CD4-positive, CD25-positive, alpha-beta regulatory T cell (primary cell): ENCODE data around the gene ACTR5. TPM values are rescaled to one million over a fixed set of nuclear protein-coding genes. Genes with fewer than 3 reads are reported as not detected.

Experiments used
- ATAC-seq, 2 donors: fragments of 150-1000 bp; cut with Tn5 transposase; one replicate each; pipeline ENCODE4 v1.10.0; 2021; ENCODE audit warnings: low read depth in 2 of 2, moderate number of reproducible peaks in 2 of 2, moderate library complexity in 1 of 2
- DNase-seq, 3 donors: peaks; one replicate each; pipeline versions ENCODE4 v3.0.0 to v3.0.0-alpha.2; 2012 to 2022; ENCODE audit warnings: mixed read lengths in 1 of 3
- H3K27ac ChIP-seq: one replicate; pipeline ENCODE4 v1.7.0; 2013; ENCODE audit warnings: mild to moderate bottlenecking, low read length; ENCODE audit not compliant: insufficient read depth, poor library complexity, severe bottlenecking
- H3K27me3 ChIP-seq: one replicate; pipeline ENCODE4 v1.7.0; 2013; ENCODE audit warnings: low read length; ENCODE audit not compliant: control insufficient read depth, insufficient read depth
- H3K36me3 ChIP-seq: one replicate; pipeline ENCODE4 v1.7.0; 2013; ENCODE audit warnings: mild to moderate bottlenecking, low read length, moderate library complexity; ENCODE audit not compliant: control insufficient read depth, insufficient read depth
- H3K4me1 ChIP-seq: 2 replicates; pipeline ENCODE4 v1.7.0; 2013; ENCODE audit warnings: mild to moderate bottlenecking, low read length; ENCODE audit not compliant: insufficient read depth, control insufficient read depth, poor library complexity, severe bottlenecking
- H3K4me3 ChIP-seq: one replicate; pipeline ENCODE4 v1.7.0; 2013; ENCODE audit warnings: low read depth, mild to moderate bottlenecking, low read length, moderate library complexity
- H3K9me3 ChIP-seq, 2 experiments: 1 replicate in 1 of 2; 2 replicates in 1 of 2; pipeline ENCODE4 v1.7.0; 2013; ENCODE audit warnings: low read length in 2 of 2, mild to moderate bottlenecking in 1 of 2, moderate library complexity in 1 of 2; ENCODE audit not compliant: control insufficient read depth in 2 of 2
- H3K27ac Mint-ChIP-seq, 3 donors: one replicate each; pipeline ENCODE4 v1.8.0; 2020 to 2022; ENCODE audit warnings: mild to moderate bottlenecking in 3 of 3, mixed read lengths in 3 of 3, moderate library complexity in 2 of 3
- H3K27me3 Mint-ChIP-seq: one replicate; pipeline ENCODE4 v1.8.0; 2022; ENCODE audit warnings: mild to moderate bottlenecking, mixed read lengths
- H3K36me3 Mint-ChIP-seq: one replicate; pipeline ENCODE4 v1.8.0; 2020; ENCODE audit warnings: mixed read lengths
- H3K4me1 Mint-ChIP-seq, 4 donors: one replicate each; pipeline ENCODE4 v1.8.0; 2020 to 2022; ENCODE audit warnings: mixed read lengths in 4 of 4, mild to moderate bottlenecking in 1 of 4
- H3K4me3 Mint-ChIP-seq, 4 donors: one replicate each; pipeline ENCODE4 v1.8.0; 2020 to 2022; ENCODE audit warnings: mild to moderate bottlenecking in 4 of 4, mixed read lengths in 4 of 4, moderate library complexity in 3 of 4
- H3K9me3 Mint-ChIP-seq, 7 donors: one replicate each; pipeline ENCODE4 v1.8.0; 2020 to 2022; ENCODE audit warnings: mixed read lengths in 7 of 7, mild to moderate bottlenecking in 3 of 7, moderate library complexity in 2 of 7
- polyA plus RNA-seq, 4 donors: library from polyadenylated mRNA; unstranded; fragments of 300-500 nt; fragmentation: Illumina TruSeq; gene quantifications; one replicate each; pipeline ENCODE4 v1.2.3, GENCODE V29; 2021
- total RNA-seq: library from RNA; stranded (reverse); gene quantifications from one replicate; pipeline ENCODE4 v1.2.3, GENCODE V29; 2022

Gene ACTR5
- total and polyA plus RNA-seq, 5 donors from 2014 or later = 6.1 to 14.5 (median 10.7) TPM

- peaks cover 54% of the 10 kb centered on the region for H3K27me3 ChIP-seq
- H3K36me3 ChIP-seq = no peaks in the 10 kb centered on the region
- ATAC-seq = no peak
- no peaks in the 10 kb centered on the region for H3K9me3 ChIP-seq
- H3K27ac ChIP-seq = no peak overlapping the region
- Mint-ChIP-seq H3K4me1 (peaks cover 6 to 56% (median 42%) of the 10 kb centered on the region in 4 donors), H3K27me3 (peaks cover 99% of the 10 kb centered on the region), H3K4me3 (peak overlapping the region; percentile 57 to 86 (median 80)), H3K9me3 (peaks cover 0 to 10% (median 2%) of the 10 kb centered on the region in 7 donors), H3K27ac (peak overlapping the region; percentile 31 to 48 (median 33)), H3K36me3 (no peaks in the 10 kb centered on the region)
- DNase-seq = peak in 1 of 3 donors; percentile 44
- peaks cover 57% of the 10 kb centered on the region for H3K4me1 ChIP-seq
- peak overlapping the region; percentile 77 for H3K4me3 ChIP-seq
Observed at GRCh38 chr20:38730167-38730988, 17.9 kb upstream of the ACTR5 start.

GRCh38 chr20:38730989-38731737 lies 17.1 kb upstream of the ACTR5 start:
- H3K4me3 ChIP-seq = peak overlapping the region; percentile 77
- peaks cover 99% of the 10 kb centered on the region for H3K27me3 Mint-ChIP-seq
- peak overlapping the region in 2 of 3 donors; percentile 31 to 33 for H3K27ac Mint-ChIP-seq
- H3K4me3 Mint-ChIP-seq = peak overlapping the region; percentile 57 to 86 (median 80)
- no peaks in the 10 kb centered on the region for H3K36me3 Mint-ChIP-seq
- no peak overlapping the region for H3K27ac ChIP-seq
- H3K9me3 ChIP-seq = no peaks in the 10 kb centered on the region
- peaks cover 0 to 9% (median 2%) of the 10 kb centered on the region in 7 donors for H3K9me3 Mint-ChIP-seq
- peaks cover 6 to 50% (median 36%) of the 10 kb centered on the region in 4 donors for H3K4me1 Mint-ChIP-seq
- DNase-seq (peak; percentile 58 to 80 (median 73)), ATAC-seq (peak; percentile 69 to 78)
- peaks cover 57% of the 10 kb centered on the region for H3K27me3 ChIP-seq
- no peaks in the 10 kb centered on the region for H3K36me3 ChIP-seq
- H3K4me1 ChIP-seq = peaks cover 51% of the 10 kb centered on the region

DNA sequence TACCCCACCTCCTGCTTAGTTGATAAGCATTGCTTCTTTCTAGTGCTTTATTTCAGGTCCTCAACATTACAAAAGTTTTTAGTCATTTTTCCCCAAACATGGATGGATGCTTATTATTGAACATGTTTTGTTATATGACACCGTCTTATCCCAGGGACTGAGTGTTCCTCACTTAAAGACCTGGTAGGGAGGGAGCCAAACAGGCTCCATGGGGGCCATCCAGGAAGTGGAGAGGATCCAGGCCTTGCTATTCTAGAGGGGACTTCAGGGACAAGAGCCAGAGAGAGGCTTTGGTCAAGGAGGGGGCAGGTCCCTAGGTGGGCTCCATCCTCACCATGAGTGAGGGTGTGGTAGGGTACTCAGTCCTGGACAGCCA lies 16.5 kb upstream of the ACTR5 start:
- peaks cover 99% of the 10 kb centered on the region for H3K27me3 Mint-ChIP-seq
- H3K4me1 Mint-ChIP-seq = peaks cover 6 to 46% (median 32%) of the 10 kb centered on the region in 4 donors
- Histone ChIP-seq H3K4me3 (no peak overlapping the region), H3K36me3 (no peaks in the 10 kb centered on the region), H3K27me3 (peaks cover 55% of the 10 kb centered on the region), H3K4me1 (peaks cover 47% of the 10 kb centered on the region), H3K27ac (no peak overlapping the region), H3K9me3 (no peaks in the 10 kb centered on the region)
- peaks cover 0 to 9% (median 2%) of the 10 kb centered on the region in 7 donors for H3K9me3 Mint-ChIP-seq
- H3K27ac Mint-ChIP-seq = no peak overlapping the region
- H3K4me3 Mint-ChIP-seq = peak overlapping the region; percentile 57 to 86 (median 80)
- DNase-seq (no peak), ATAC-seq (no peak)
- H3K36me3 Mint-ChIP-seq = no peaks in the 10 kb centered on the region

GRCh38 chr20:38732981-38733380 lies 15.3 kb upstream of the ACTR5 start:
- Histone ChIP-seq H3K4me1 (peaks cover 35% of the 10 kb centered on the region), H3K27me3 (peaks cover 44% of the 10 kb centered on the region), H3K36me3 (no peaks in the 10 kb centered on the region), H3K9me3 (no peaks in the 10 kb centered on the region), H3K4me3 (no peak overlapping the region), H3K27ac (no peak overlapping the region)
- H3K9me3 Mint-ChIP-seq = peaks cover 0 to 8% (median 2%) of the 10 kb centered on the region in 7 donors
- no peak for DNase-seq
- H3K27me3 Mint-ChIP-seq = peaks cover 93% of the 10 kb centered on the region
- H3K27ac Mint-ChIP-seq = no peak overlapping the region
- no peak overlapping the region for H3K4me3 Mint-ChIP-seq
- ATAC-seq = no peak
- no peaks in the 10 kb centered on the region for H3K36me3 Mint-ChIP-seq
- peaks cover 6 to 33% (median 21%) of the 10 kb centered on the region in 4 donors for H3K4me1 Mint-ChIP-seq

DNA sequence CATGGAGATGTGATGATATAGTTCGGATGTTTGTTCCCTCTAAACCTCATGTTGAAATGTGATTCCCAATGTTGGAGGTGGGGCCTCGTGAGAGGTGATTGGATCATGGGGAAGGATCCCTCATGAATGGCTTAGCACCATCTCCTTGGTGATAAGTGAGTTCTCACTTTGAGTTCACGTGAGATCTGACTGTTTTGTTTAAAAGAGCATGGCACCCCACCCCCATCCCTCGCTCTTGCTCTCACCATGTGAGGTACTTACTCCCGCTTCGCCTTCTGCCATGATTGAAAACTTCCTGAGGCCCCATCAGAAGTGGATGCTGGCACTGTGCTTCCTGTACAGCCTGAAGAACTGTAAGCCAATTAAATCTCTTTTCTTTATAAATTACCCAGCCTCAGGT lies 13.1 kb upstream of the ACTR5 start:
- Mint-ChIP-seq H3K27ac (peak overlapping the region in 1 of 3 donors; percentile 33), H3K27me3 (peaks cover 89% of the 10 kb centered on the region), H3K4me3 (no peak overlapping the region), H3K36me3 (no peaks in the 10 kb centered on the region), H3K4me1 (peaks cover 0 to 15% (median 9%) of the 10 kb centered on the region in 4 donors), H3K9me3 (peaks cover 0 to 7% (median 2%) of the 10 kb centered on the region in 7 donors)
- Histone ChIP-seq H3K36me3 (no peaks in the 10 kb centered on the region), H3K9me3 (no peaks in the 10 kb centered on the region), H3K4me3 (no peak overlapping the region), H3K27ac (no peak overlapping the region), H3K27me3 (peaks cover 37% of the 10 kb centered on the region), H3K4me1 (peaks cover 15% of the 10 kb centered on the region)
- no peak for ATAC-seq
- no peak for DNase-seq

DNA sequence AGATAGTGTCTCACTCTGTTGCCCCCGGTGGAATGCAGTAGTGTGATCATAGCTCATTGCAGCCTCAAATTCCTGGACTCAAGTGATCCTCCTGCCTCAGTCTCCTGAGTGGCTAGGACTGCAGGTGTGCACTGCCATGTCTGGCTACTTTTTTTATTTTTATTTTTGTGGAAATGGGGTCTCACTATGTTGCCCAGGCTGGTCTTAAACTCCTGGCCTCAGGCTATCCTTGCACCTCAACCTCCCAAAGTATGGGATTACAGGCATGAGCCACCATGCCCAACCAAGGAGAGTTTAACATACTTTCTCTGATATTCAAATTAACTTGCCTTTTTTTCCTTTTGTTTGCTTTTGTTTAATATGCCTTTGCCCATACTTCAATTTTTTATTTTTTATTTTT lies 10.4 kb upstream of the ACTR5 start:
- H3K4me3 ChIP-seq = no peak overlapping the region
- Mint-ChIP-seq H3K27ac (no peak overlapping the region), H3K36me3 (no peaks in the 10 kb centered on the region), H3K4me3 (no peak overlapping the region), H3K27me3 (peaks cover 84% of the 10 kb centered on the region), H3K9me3 (peaks cover 0 to 2% (median 0%) of the 10 kb centered on the region in 7 donors), H3K4me1 (no peaks in the 10 kb centered on the region)
- H3K27me3 ChIP-seq = peaks cover 41% of the 10 kb centered on the region
- DNase-seq = no peak
- no peak overlapping the region for H3K27ac ChIP-seq
- ATAC-seq = no peak
- H3K36me3 ChIP-seq = no peaks in the 10 kb centered on the region
- H3K9me3 ChIP-seq = no peaks in the 10 kb centered on the region
- H3K4me1 ChIP-seq = no peaks in the 10 kb centered on the region

DNA sequence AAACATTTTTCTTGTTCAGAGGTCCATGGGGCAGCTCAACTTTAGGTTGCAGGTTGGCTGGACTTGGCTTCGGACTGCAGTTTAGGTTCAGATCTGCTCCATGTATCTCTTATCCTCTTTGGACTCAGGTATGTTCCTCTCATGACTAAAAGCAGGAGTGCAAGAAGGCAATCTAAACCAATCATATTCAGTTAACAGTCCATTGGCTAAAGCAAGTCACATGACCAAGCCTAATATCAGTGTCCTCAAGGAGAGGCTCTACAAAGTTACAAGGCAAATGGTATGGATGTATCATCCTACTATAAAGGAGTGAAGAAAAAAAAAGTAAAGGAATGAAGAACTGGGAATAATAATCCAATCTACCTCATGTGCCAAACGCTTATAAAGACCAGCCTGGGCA lies 2.5 kb upstream of the ACTR5 start:
- Mint-ChIP-seq H3K27ac (no peak overlapping the region), H3K36me3 (peaks cover 4% of the 10 kb centered on the region), H3K4me3 (peak overlapping the region in 2 of 4 donors; percentile 39 to 82), H3K4me1 (peaks cover 0 to 24% (median 16%) of the 10 kb centered on the region in 4 donors), H3K9me3 (no peaks in the 10 kb centered on the region), H3K27me3 (peaks cover 26% of the 10 kb centered on the region)
- H3K4me3 ChIP-seq = no peak overlapping the region
- no peaks in the 10 kb centered on the region for H3K9me3 ChIP-seq
- H3K4me1 ChIP-seq = peaks cover 16% of the 10 kb centered on the region
- DNase-seq = no peak
- ATAC-seq = no peak
- peaks cover 11% of the 10 kb centered on the region for H3K27me3 ChIP-seq
- H3K36me3 ChIP-seq = peaks cover 3% of the 10 kb centered on the region
- no peak overlapping the region for H3K27ac ChIP-seq
